Measurements from ENCODE around the gene SIRT7.

Gene SIRT7

GRCh38 chr17:81904600-81905423 lies 13.2 kb downstream of the SIRT7 start:
- DNase-seq = no peak

- DNase-seq = no peak
These were observed 13.9 kb downstream of the SIRT7 start for GRCh38 chr17:81903896-81904599.

GRCh38 chr17:81903415-81903831 lies 14.6 kb downstream of the SIRT7 start:
- no peak for DNase-seq

- DNase-seq = no peak
These were observed 15.1 kb downstream of the SIRT7 start for GRCh38 chr17:81902653-81903414.

GRCh38 chr17:81902023-81902652 lies 15.8 kb downstream of the SIRT7 start, which contains the start of gene NPB:
Gene NPB, plus strand, starts transcription at chr17:81902238. Its CDS starts 40 bp downstream, at chr17:81902278.
- no peak for DNase-seq

GRCh38 chr17:81901167-81902022 lies 16.6 kb downstream of the SIRT7 start:
- no peak for DNase-seq

GRCh38 chr17:81900181-81900820 lies 17.7 kb downstream of the SIRT7 start:
- no peak for DNase-seq

- no peak for DNase-seq
These were observed 18.3 kb downstream of the SIRT7 start for GRCh38 chr17:81899514-81900166.

GRCh38 chr17:81898885-81899284 lies 19.1 kb downstream of the SIRT7 start:
- no peak for DNase-seq

GRCh38 chr17:81898029-81898866 lies 19.7 kb downstream of the SIRT7 start:
- peak; percentile 93 for DNase-seq

GRCh38 chr17:81895400-81895799 lies 22.6 kb downstream of the SIRT7 start:
- no peak for DNase-seq

GRCh38 chr17:81891303-81891552 lies 26.7 kb downstream of the SIRT7 start:
- DNase-seq = no peak

- DNase-seq = no peak
These were observed 27.3 kb downstream of the SIRT7 start for GRCh38 chr17:81890447-81891302.

GRCh38 chr17:81889602-81890001 lies 28.4 kb downstream of the SIRT7 start:
- no peak for DNase-seq

- DNase-seq = no peak
These were observed 28.9 kb downstream of the SIRT7 start for GRCh38 chr17:81888988-81889595.

- DNase-seq = no peak
These were observed 29.6 kb downstream of the SIRT7 start for GRCh38 chr17:81888105-81888987.

- peak; percentile 38 for DNase-seq
These were observed 32.0 kb downstream of the SIRT7 start for GRCh38 chr17:81885869-81886548.
